ENCODE measurements around the gene DCP1A.
"Not testable (repeated sequence)": the region's sequence is repeated elsewhere in the genome, so short reads cannot be mapped to it uniquely, and the experiment has no call there.

Gene DCP1A

GRCh38 chr3:53347261-53348064 lies at the start of gene DCP1A:
Gene DCP1A, minus strand, starts transcription at chr3:53347543. Its CDS starts 26 bp downstream, at chr3:53347517.
- H3K9me3 Mint-ChIP-seq = no peaks in the 10 kb centered on the region
- peaks cover 15% of the 10 kb centered on the region for H3K36me3 Mint-ChIP-seq
- peak within 1 kb of the TSS; percentile 100 for H3K27ac Mint-ChIP-seq
- peak; percentile 99 for ATAC-seq
- H3K4me3 Mint-ChIP-seq = peak within 1 kb of the TSS; percentile 84
- H3K4me1 Mint-ChIP-seq = peaks cover 29% of the 10 kb centered on the region
- H3K27me3 Mint-ChIP-seq = no peaks in the 10 kb centered on the region

GRCh38 chr3:53384465-53385423 lies 37.4 kb upstream of the DCP1A start:
- no peaks in the 10 kb centered on the region for H3K36me3 Mint-ChIP-seq
- H3K27ac Mint-ChIP-seq = no peak overlapping the region
- peaks cover 11% of the 10 kb centered on the region for H3K4me1 Mint-ChIP-seq
- ATAC-seq = peak; percentile 85
- H3K9me3 Mint-ChIP-seq = no peaks in the 10 kb centered on the region
- H3K4me3 Mint-ChIP-seq = no peak overlapping the region
- peaks cover 33% of the 10 kb centered on the region for H3K27me3 Mint-ChIP-seq

- H3K27me3 Mint-ChIP-seq = peaks cover 36% of the 10 kb centered on the region
- ATAC-seq = peak; percentile 32
- H3K4me1 Mint-ChIP-seq = peaks cover 11% of the 10 kb centered on the region
- no peaks in the 10 kb centered on the region for H3K36me3 Mint-ChIP-seq
- no peak overlapping the region for H3K4me3 Mint-ChIP-seq
- H3K27ac Mint-ChIP-seq = no peak overlapping the region
- no peaks in the 10 kb centered on the region for H3K9me3 Mint-ChIP-seq
These were observed 34.8 kb upstream of the DCP1A start for GRCh38 chr3:53382106-53382505.

- peaks cover 27% of the 10 kb centered on the region for H3K27me3 Mint-ChIP-seq
- H3K4me3 Mint-ChIP-seq = no peak overlapping the region
- H3K9me3 Mint-ChIP-seq = no peaks in the 10 kb centered on the region
- peaks cover 11% of the 10 kb centered on the region for H3K4me1 Mint-ChIP-seq
- H3K36me3 Mint-ChIP-seq = no peaks in the 10 kb centered on the region
- no peak overlapping the region for H3K27ac Mint-ChIP-seq
- no peak for ATAC-seq
These were observed 33.0 kb upstream of the DCP1A start for GRCh38 chr3:53380306-53380705.

GRCh38 chr3:53379898-53380297 lies 32.6 kb upstream of the DCP1A start:
- Mint-ChIP-seq H3K27me3 (peaks cover 27% of the 10 kb centered on the region), H3K36me3 (no peaks in the 10 kb centered on the region), H3K4me3 (no peak overlapping the region), H3K27ac (no peak overlapping the region), H3K4me1 (peaks cover 8% of the 10 kb centered on the region), H3K9me3 (no peaks in the 10 kb centered on the region)
- ATAC-seq = no peak

GRCh38 chr3:53377794-53378193 lies 30.5 kb upstream of the DCP1A start:
- no peaks in the 10 kb centered on the region for H3K9me3 Mint-ChIP-seq
- H3K4me3 Mint-ChIP-seq = no peak overlapping the region
- no peaks in the 10 kb centered on the region for H3K4me1 Mint-ChIP-seq

GRCh38 chr3:53376679-53377078 lies 29.3 kb upstream of the DCP1A start:
- H3K4me1 Mint-ChIP-seq = no peaks in the 10 kb centered on the region
- no peaks in the 10 kb centered on the region for H3K36me3 Mint-ChIP-seq
- H3K4me3 Mint-ChIP-seq = no peak overlapping the region
- peaks cover 36% of the 10 kb centered on the region for H3K27me3 Mint-ChIP-seq
- no peaks in the 10 kb centered on the region for H3K9me3 Mint-ChIP-seq
- H3K27ac Mint-ChIP-seq = no peak overlapping the region
- no peak for ATAC-seq

More at GRCh38 chr3:53377794-53378193, 30.5 kb upstream of the DCP1A start:
- H3K36me3 Mint-ChIP-seq = no peaks in the 10 kb centered on the region
- no peak for ATAC-seq
- no peak overlapping the region for H3K27ac Mint-ChIP-seq
- peaks cover 25% of the 10 kb centered on the region for H3K27me3 Mint-ChIP-seq

GRCh38 chr3:53375019-53375418 lies 27.7 kb upstream of the DCP1A start:
- Mint-ChIP-seq H3K4me3 (no peak overlapping the region), H3K27me3 (peaks cover 43% of the 10 kb centered on the region), H3K4me1 (no peaks in the 10 kb centered on the region), H3K27ac (no peak overlapping the region), H3K36me3 (no peaks in the 10 kb centered on the region), H3K9me3 (no peaks in the 10 kb centered on the region)
- ATAC-seq = peak; percentile 72

- H3K27ac Mint-ChIP-seq, ATAC-seq, H3K4me3 Mint-ChIP-seq, H3K36me3 Mint-ChIP-seq, H3K9me3 Mint-ChIP-seq, H3K4me1 Mint-ChIP-seq: not testable (repeated sequence)
- H3K27me3 Mint-ChIP-seq = peaks cover 29% of the 10 kb centered on the region
These were observed 23.4 kb upstream of the DCP1A start for GRCh38 chr3:53370719-53371118.

GRCh38 chr3:53361852-53362251 lies 14.5 kb upstream of the DCP1A start:
- no peaks in the 10 kb centered on the region for H3K27me3 Mint-ChIP-seq
- no peaks in the 10 kb centered on the region for H3K36me3 Mint-ChIP-seq
- no peaks in the 10 kb centered on the region for H3K9me3 Mint-ChIP-seq
- no peak overlapping the region for H3K27ac Mint-ChIP-seq
- H3K4me3 Mint-ChIP-seq = no peak overlapping the region
- H3K4me1 Mint-ChIP-seq = no peaks in the 10 kb centered on the region
- ATAC-seq = no peak

- no peaks in the 10 kb centered on the region for H3K27me3 Mint-ChIP-seq
- ATAC-seq = no peak
- no peaks in the 10 kb centered on the region for H3K36me3 Mint-ChIP-seq
- no peaks in the 10 kb centered on the region for H3K4me1 Mint-ChIP-seq
- H3K4me3 Mint-ChIP-seq = no peak overlapping the region
- no peaks in the 10 kb centered on the region for H3K9me3 Mint-ChIP-seq
- no peak overlapping the region for H3K27ac Mint-ChIP-seq
These were observed 10.1 kb upstream of the DCP1A start for GRCh38 chr3:53357458-53357857.

- no peaks in the 10 kb centered on the region for H3K36me3 Mint-ChIP-seq
- no peaks in the 10 kb centered on the region for H3K27me3 Mint-ChIP-seq
- no peak overlapping the region for H3K4me3 Mint-ChIP-seq
- no peak overlapping the region for H3K27ac Mint-ChIP-seq
- no peaks in the 10 kb centered on the region for H3K9me3 Mint-ChIP-seq
- no peak for ATAC-seq
- no peaks in the 10 kb centered on the region for H3K4me1 Mint-ChIP-seq
These were observed 7.7 kb upstream of the DCP1A start for GRCh38 chr3:53354945-53355498.

- ATAC-seq = no peak
- Mint-ChIP-seq H3K27ac (no peak overlapping the region), H3K36me3 (no peaks in the 10 kb centered on the region), H3K4me1 (no peaks in the 10 kb centered on the region), H3K9me3 (no peaks in the 10 kb centered on the region), H3K27me3 (no peaks in the 10 kb centered on the region), H3K4me3 (no peak overlapping the region)
These were observed 5.9 kb upstream of the DCP1A start for GRCh38 chr3:53353202-53353601.

- Mint-ChIP-seq H3K27ac (no peak overlapping the region), H3K9me3 (no peaks in the 10 kb centered on the region), H3K27me3 (no peaks in the 10 kb centered on the region)
These were observed 3.3 kb upstream of the DCP1A start for GRCh38 chr3:53350652-53351051.

GRCh38 chr3:53348118-53348517 lies 775 bp upstream of the DCP1A start:
- peak overlapping the region; percentile 100 for H3K27ac Mint-ChIP-seq
- H3K4me1 Mint-ChIP-seq = peaks cover 29% of the 10 kb centered on the region
- H3K4me3 Mint-ChIP-seq = peak overlapping the region; percentile 84
- not testable (repeated sequence) for H3K36me3 Mint-ChIP-seq, ATAC-seq, H3K9me3 Mint-ChIP-seq, H3K27me3 Mint-ChIP-seq

More at GRCh38 chr3:53350652-53351051, 3.3 kb upstream of the DCP1A start:
- H3K4me1 Mint-ChIP-seq = peaks cover 15% of the 10 kb centered on the region
- no peak overlapping the region for H3K4me3 Mint-ChIP-seq
- ATAC-seq = no peak
- H3K36me3 Mint-ChIP-seq = no peaks in the 10 kb centered on the region

Measured in stimulated activated memory B cell treated with anti-CD40 and anti-IgM and Interleukin-4, amounts not matched to agents 10 μg/mL and 1 μg/mL and 100 μg/mL, for 72 hours (primary cell).